ENCODE measurements around the gene DRG2. TPM values are rescaled to one million over a fixed set of nuclear protein-coding genes. Genes with fewer than 3 reads are reported as not detected.

The DRG2 gene
- total RNA-seq (2021; fragmentation: NEBNext Ultra II Directional; extraction: Animal tissue kit (Norgen Biotek cat#: 25700)) (44.6 and 50.1 TPM in 2 replicates), polyA plus RNA-seq (2011; rRNA removed) (47.8 and 57.5 TPM in 2 replicates), polyA minus RNA-seq (2011; rRNA and poly(A)+ RNA removed) (45.4 and 60.9 TPM in 2 replicates)
- 53.2 TPM for polyA plus RNA-seq (2011; cell fraction: cytosol; rRNA removed)
- 84.6 TPM for polyA plus RNA-seq (2011; cell fraction: nucleus; rRNA removed)
- polyA plus RNA-seq (2012, experiment 1 of 2), result 45.5 to 54.2 TPM (median 52.2 TPM) in 4 replicates
- polyA plus RNA-seq (2012, experiment 2 of 2), result 67.7 TPM
- polyA plus RNA-seq (2013, experiment 1 of 2), result 29.2 TPM
- 27.1 TPM for polyA plus RNA-seq (2013, experiment 2 of 2)
- polyA minus RNA-seq (2011; cell fraction: cytosol; rRNA and poly(A)+ RNA removed), result 29.4 TPM
- polyA minus RNA-seq (2011; cell fraction: nucleus; rRNA and poly(A)+ RNA removed), result 70.4 TPM
- long read RNA-seq, experiment 1, transcript DRG2-201 (13 exons, 1,964 nt), result major isoform, 19 of 59 reads
- long read RNA-seq, experiment 1, partial matches to known transcripts, result 21 of 59 reads
- long read RNA-seq, experiment 1, other reads (novel, unspliced or antisense), result 15 of 59 reads
- long read RNA-seq, experiment 2, transcript DRG2-201 (13 exons, 1,964 nt), result major isoform, 67 of 90 reads
- long read RNA-seq, experiment 2, partial matches to known transcripts, result 6 of 90 reads
- long read RNA-seq, experiment 2, other reads (novel, unspliced or antisense), result 17 of 90 reads

GRCh38 chr17:18087610-18088491 lies at the start of gene DRG2:
Gene DRG2 (plus strand): TSS chr17:18087948. CDS start chr17:18088024, 76 bp downstream.
- Histone ChIP-seq H3K14ac (ENCODE audit: insufficient read length) (no peak within 1 kb of the TSS), H3K27me3 (replicated peaks in 1 of 4; ENCODE audit: control insufficient read depth in 3 of 4, extremely low read depth in 1 of 4, insufficient read depth in 3 of 4, low read length in 3 of 4) (no peaks in the 10 kb centered on the region), H2BK20ac (ENCODE audit: low read length) (no peak within 1 kb of the TSS), H4K5ac (ENCODE audit: insufficient read length, low read depth, low read length) (peak within 1 kb of the TSS; percentile 2), H2BK120ac (replicated peaks; ENCODE audit: low read depth, low read length) (no peak within 1 kb of the TSS), H3K4ac (replicated peaks; ENCODE audit: insufficient read length, low read depth, low read length) (peak within 1 kb of the TSS; percentile 35), H3K4me1 (replicated peaks in 1 of 4; ENCODE audit: control insufficient read depth in 3 of 4, insufficient read depth in 4 of 4, low read length in 3 of 4) (peaks cover 2 to 3% (median 3%) of the 10 kb centered on the region in 4 experiments; a peak in 4 of 7 replicates), H3K36me3 (ENCODE audit: control insufficient read depth in 2 of 4, insufficient read depth in 4 of 4, low read length in 3 of 4) (peaks cover 0 to 3% (median 0%) of the 10 kb centered on the region in 4 experiments; a peak in 1 of 8 replicates), H3K4me3 (ENCODE audit: extremely low read depth in 1 of 4, insufficient read depth in 2 of 4, low read depth in 3 of 4, low read length in 4 of 4) (peak within 1 kb of the TSS; percentile 59 to 93 (median 88)), H3K27ac (ENCODE audit: low read depth, low read length) (peak within 1 kb of the TSS; percentile 17), H3K56ac (replicated peaks; ENCODE audit: insufficient read length, low read depth, low read length) (peak within 1 kb of the TSS; percentile 39), H4K20me1 (replicated peaks in 1 of 2; ENCODE audit: control insufficient read depth in 1 of 2, insufficient read depth in 2 of 2, low read length in 2 of 2) (no peaks in the 10 kb centered on the region), H4K8ac (ENCODE audit: extremely low read depth, insufficient read depth, low read length) (peak within 1 kb of the TSS; percentile 81), H3K79me1 (ENCODE audit: low read depth, low read length) (peaks cover 7% of the 10 kb centered on the region), H3K23ac (ENCODE audit: insufficient read length) (no peak within 1 kb of the TSS), H2AFZ (ENCODE audit: low read length) (peak within 1 kb of the TSS; percentile 91; the same call in 1 of the 2 replicates), H4K91ac (replicated peaks; ENCODE audit: insufficient read length, low read length) (peak within 1 kb of the TSS; percentile 51), H3K4me2 (ENCODE audit: insufficient read depth in 1 of 2, low read depth in 2 of 2, low read length in 2 of 2) (peak within 1 kb of the TSS; percentile 86 to 88), H3K9me3 (ENCODE audit: insufficient read depth in 2 of 2, low read depth in 1 of 2, low read length in 1 of 2) (no peaks in the 10 kb centered on the region), H2BK15ac (ENCODE audit: low read length) (no peak within 1 kb of the TSS), H3K9ac (replicated peaks in 1 of 4; ENCODE audit: extremely low read depth in 1 of 4, low read depth in 3 of 4, low read length in 3 of 4) (peak within 1 kb of the TSS; percentile 46 to 66 (median 58)), H3K18ac (ENCODE audit: extremely low read depth, low read length) (no peak within 1 kb of the TSS; the same call in none of the 2 replicates), H2BK12ac (ENCODE audit: low read depth, low read length) (no peak within 1 kb of the TSS), H3K23me2 (ENCODE audit: low read depth, low read length) (peaks cover 7% of the 10 kb centered on the region; the same call in 1 of the 2 replicates), H2BK5ac (ENCODE audit: low read depth, low read length) (peak within 1 kb of the TSS; percentile 66; the same call in 1 of the 2 replicates), H2AK5ac (ENCODE audit: low read depth, low read length) (peak within 1 kb of the TSS; percentile 95), H3K79me2 (ENCODE audit: control insufficient read depth in 1 of 2, insufficient read depth in 2 of 2, low read length in 2 of 2) (peaks cover 3 to 20% of the 10 kb centered on the region in 2 experiments; a peak in 3 of 4 replicates)
- POLR2A ChIA-PET (ENCODE audit: partially characterized antibody), result interaction anchor here (0.9 to 2.3 kb wide), 8 partner anchors 11 to 251 kb away, joined by 3 to 9 read pairs (median 4); partner anchors contain the start of gene SREBF1
- WGBS, 2 experiments (ENCODE audit: extremely low coverage in 1 of 2, insufficient coverage in 1 of 2, insufficient read length in 1 of 2, insufficient replicate concordance in 2 of 2, low coverage in 1 of 2, low lambda C conversion rate in 2 of 2, missing lambda C conversion rate in 1 of 2), result 6% methylated on average over 42 of the region's 52 CpGs; no CpG with 5 or more reads in 1 of the 2 experiments
- DNase-seq (ENCODE audit: low read depth in 1 of 2, low spot score in 2 of 2), result peak; percentile 75 to 98
- no peak for FAIRE-seq
- CTCF ChIA-PET (ENCODE audit: partially characterized antibody), result interaction anchor here (0.7 to 0.9 kb wide), 2 partner anchors 52 to 56 kb away, joined by 3 read pairs; no protein-coding TSS in a partner anchor
- TF ChIP-seq POLR2AphosphoS5 (IDR thresholded peaks at IDR 0.05; ENCODE audit: low read depth, low read length) (peak; percentile 77), SIRT6 (IDR thresholded peaks at IDR 0.05; ENCODE audit: low read length) (no peak), ATF2 (IDR thresholded peaks at IDR 0.05; ENCODE audit: low read length) (peak; percentile 51; the same call in 1 of the 2 replicates), CHD1 (IDR thresholded peaks at IDR 0.05; ENCODE audit: low read depth, low read length) (no peak), RBBP5 (IDR thresholded peaks at IDR 0.05; ENCODE audit: borderline replicate concordance, low read depth, low read length) (peak; percentile 71; the same call in 1 of the 2 replicates), CHD2 (IDR thresholded peaks at IDR 0.05; ENCODE audit: low read length) (peak; percentile 72; the same call in 1 of the 2 replicates)
